HG03060 (cell line): ENCODE results near the gene DAB1.

Experiments used
- ATAC-seq: cut with Tn5 transposase; IDR thresholded peaks from one replicate; pipeline ENCODE4 v1.9.1; 2021; ENCODE audit warnings: low read depth, moderate number of reproducible peaks; ENCODE audit not compliant: unreplicated experiment

DAB1 gene

GRCh38 chr1:57423656-57424211 lies at the start of gene DAB1:
Gene DAB1 (minus strand): TSS chr1:57424060. CDS start chr1:57291030, 133,030 bp downstream.
- no peak for ATAC-seq

- ATAC-seq: no peak
Measured at GRCh38 chr1:57473448-57473847, 49.6 kb upstream of the DAB1 start.

GRCh38 chr1:57471995-57472394 lies 48.1 kb upstream of the DAB1 start:
- no peak for ATAC-seq

GRCh38 chr1:57470036-57470435 lies 46.2 kb upstream of the DAB1 start:
- ATAC-seq: no peak

- no peak for ATAC-seq
Measured at GRCh38 chr1:57468641-57469523, 45.0 kb upstream of the DAB1 start.

- no peak for ATAC-seq
Measured at GRCh38 chr1:57467830-57468229, 44.0 kb upstream of the DAB1 start.

GRCh38 chr1:57464756-57465155 lies 40.9 kb upstream of the DAB1 start:
- no peak for ATAC-seq

- no peak for ATAC-seq
Measured at GRCh38 chr1:57463343-57463742, 39.5 kb upstream of the DAB1 start.

- no peak for ATAC-seq
Measured at GRCh38 chr1:57461405-57461804, 37.5 kb upstream of the DAB1 start.

- no peak for ATAC-seq
Measured at GRCh38 chr1:57451516-57451915, 27.7 kb upstream of the DAB1 start.

- no peak for ATAC-seq
Measured at GRCh38 chr1:57450981-57451380, 27.1 kb upstream of the DAB1 start.

GRCh38 chr1:57447551-57447950 lies 23.7 kb upstream of the DAB1 start:
- no peak for ATAC-seq

GRCh38 chr1:57443004-57443403 lies 19.1 kb upstream of the DAB1 start:
- ATAC-seq: no peak

GRCh38 chr1:57440096-57440495 lies 16.2 kb upstream of the DAB1 start:
- ATAC-seq: no peak

GRCh38 chr1:57431400-57431799 lies 7.5 kb upstream of the DAB1 start:
- ATAC-seq: no peak

- ATAC-seq: no peak
Measured at GRCh38 chr1:57424231-57425027, 569 bp upstream of the DAB1 start.

GRCh38 chr1:57423135-57423655 lies 665 bp downstream of the DAB1 start:
- ATAC-seq: no peak

GRCh38 chr1:57422271-57423134 lies 1.4 kb downstream of the DAB1 start:
- no peak for ATAC-seq

GRCh38 chr1:57421806-57422205 lies 2.1 kb downstream of the DAB1 start:
- ATAC-seq: no peak
